ENCODE data around the gene COL5A1.

Gene COL5A1

DNA sequence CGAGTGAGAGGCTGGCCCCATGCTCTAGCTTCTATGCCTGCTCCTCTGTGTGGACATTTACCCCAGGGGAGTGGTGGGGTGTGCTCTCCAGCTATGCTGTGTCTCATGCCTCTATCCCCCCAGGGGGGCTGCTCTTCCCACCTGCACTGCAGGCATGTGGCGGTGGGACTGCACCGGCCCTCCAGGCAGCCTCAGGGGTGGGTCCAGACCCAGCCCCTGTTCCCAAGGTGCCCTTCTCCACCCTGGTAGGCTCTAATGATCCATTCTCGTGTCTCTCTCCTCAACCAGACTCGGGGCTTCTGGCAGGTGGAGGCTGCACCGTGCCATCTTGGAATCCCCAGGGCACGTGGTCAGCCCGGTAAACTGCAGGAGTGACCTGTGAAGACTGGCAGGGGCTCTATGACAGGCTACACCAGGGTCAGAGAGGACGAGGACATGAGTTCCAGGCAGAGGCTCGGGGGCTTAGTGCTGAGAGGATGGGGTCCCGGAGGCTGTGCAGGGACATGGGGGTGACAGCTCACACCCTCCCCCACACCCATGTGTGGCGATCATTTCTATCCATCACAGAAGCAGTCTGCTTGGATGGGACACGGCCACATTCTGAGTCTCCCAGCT, 22.7 kb upstream of the COL5A1 start:
- Histone ChIP-seq H3K4me1 (peaks cover 45% of the 10 kb centered on the region), H3K4me2 (peak overlapping the region; percentile 85), H3K27me3 (no peaks in the 10 kb centered on the region), H3K4me3 (no peak overlapping the region), H4K20me1 (no peaks in the 10 kb centered on the region), H3K27ac (peak overlapping the region; percentile 79), H3K9ac (no peak overlapping the region), H3K36me3 (no peaks in the 10 kb centered on the region), H3K9me3 (0 out of 2 replicates have a peak, but pooled peaks cover 3% of the 10 kb centered on the region)
- TF ChIP-seq Cebpa-rat (IDR thresholded peaks at IDR 0.05): no peak

- Histone ChIP-seq H3K27ac (peak overlapping the region; percentile 79), H3K9ac (peak overlapping the region; percentile 19; the same call in 1 of the 2 replicates), H3K27me3 (no peaks in the 10 kb centered on the region), H3K9me3 (no peaks in the 10 kb centered on the region), H4K20me1 (no peaks in the 10 kb centered on the region), H3K36me3 (no peaks in the 10 kb centered on the region), H3K4me3 (no peak overlapping the region), H3K4me1 (peaks cover 46% of the 10 kb centered on the region), H3K4me2 (peak overlapping the region; percentile 85)
- TF ChIP-seq Cebpa-rat (IDR thresholded peaks at IDR 0.05): no peak
Observed at GRCh38 chr9:134619448-134619982, 22.1 kb upstream of the COL5A1 start.

DNA sequence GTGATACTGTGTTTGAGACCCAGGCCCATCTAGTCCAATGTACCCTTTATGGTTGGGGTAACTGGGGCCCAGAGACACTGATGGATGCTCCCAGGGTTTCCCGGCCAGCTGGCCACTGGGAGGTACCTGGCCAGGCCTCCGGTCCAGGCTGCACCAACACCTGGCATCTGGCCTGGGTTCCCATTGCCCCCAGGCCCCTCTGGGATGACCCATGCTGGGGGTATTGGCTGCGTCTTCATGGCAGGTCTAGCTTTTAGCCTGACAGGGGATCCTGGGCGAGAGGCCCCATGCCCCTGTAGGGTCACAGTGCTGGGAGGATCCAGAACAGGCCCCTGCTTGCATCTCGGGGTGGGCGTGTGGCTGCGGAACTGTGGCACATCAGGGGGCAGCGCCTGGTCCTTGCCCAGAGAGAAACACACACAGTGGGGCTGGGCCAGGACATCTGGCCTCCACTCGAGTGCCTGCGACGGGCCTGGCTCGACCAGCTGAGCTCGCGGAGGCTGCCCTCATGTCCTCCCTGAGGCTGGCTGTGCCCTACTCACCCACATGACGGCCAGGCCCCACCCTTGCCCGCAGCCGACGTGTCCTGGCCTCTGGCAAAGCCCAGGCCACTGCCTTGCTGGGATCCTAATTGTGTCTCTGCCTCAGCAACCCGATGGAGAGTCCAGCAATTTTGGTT, 21.5 kb upstream of the COL5A1 start:
- Histone ChIP-seq H3K9ac (peak overlapping the region; percentile 19; the same call in 1 of the 2 replicates), H4K20me1 (no peaks in the 10 kb centered on the region), H3K4me1 (peaks cover 52% of the 10 kb centered on the region), H3K4me3 (no peak overlapping the region), H3K4me2 (peak overlapping the region; percentile 85), H3K9me3 (no peaks in the 10 kb centered on the region), H3K27me3 (no peaks in the 10 kb centered on the region), H3K36me3 (no peaks in the 10 kb centered on the region), H3K27ac (peak overlapping the region; percentile 79)
- no peak for TF ChIP-seq Cebpa-rat (IDR thresholded peaks at IDR 0.05)

GRCh38 chr9:134620751-134621557, 20.6 kb upstream of the COL5A1 start:
- Histone ChIP-seq H3K4me3 (no peak overlapping the region), H3K27me3 (no peaks in the 10 kb centered on the region), H3K27ac (peak overlapping the region; percentile 79), H3K9me3 (no peaks in the 10 kb centered on the region), H3K4me2 (peak overlapping the region; percentile 85), H3K9ac (peak overlapping the region; percentile 19), H4K20me1 (no peaks in the 10 kb centered on the region), H3K4me1 (peaks cover 60% of the 10 kb centered on the region), H3K36me3 (no peaks in the 10 kb centered on the region)
- TF ChIP-seq Cebpa-rat (IDR thresholded peaks at IDR 0.05): no peak

- Histone ChIP-seq H4K20me1 (no peaks in the 10 kb centered on the region), H3K4me3 (no peak overlapping the region), H3K36me3 (no peaks in the 10 kb centered on the region), H3K9ac (no peak overlapping the region), H3K27me3 (no peaks in the 10 kb centered on the region), H3K4me2 (peak overlapping the region; percentile 85), H3K4me1 (peaks cover 67% of the 10 kb centered on the region), H3K9me3 (no peaks in the 10 kb centered on the region), H3K27ac (0 out of 2 replicates have a peak overlapping the region, but pooled peaks have one; percentile 79)
- TF ChIP-seq Cebpa-rat (IDR thresholded peaks at IDR 0.05): no peak
Observed at GRCh38 chr9:134621558-134622110, 20.0 kb upstream of the COL5A1 start.

GRCh38 chr9:134622896-134623257, 18.7 kb upstream of the COL5A1 start:
- Histone ChIP-seq H3K4me1 (peaks cover 75% of the 10 kb centered on the region), H3K36me3 (no peaks in the 10 kb centered on the region), H3K9ac (no peak overlapping the region), H4K20me1 (no peaks in the 10 kb centered on the region), H3K4me2 (0 out of 2 replicates have a peak overlapping the region, but pooled peaks have one; percentile 17), H3K4me3 (no peak overlapping the region), H3K27me3 (no peaks in the 10 kb centered on the region), H3K27ac (no peak overlapping the region), H3K9me3 (no peaks in the 10 kb centered on the region)
- TF ChIP-seq Cebpa-rat (IDR thresholded peaks at IDR 0.05): no peak

GRCh38 chr9:134623258-134624066, 18.1 kb upstream of the COL5A1 start:
- Histone ChIP-seq H3K4me3 (no peak overlapping the region), H3K27ac (no peak overlapping the region), H3K9me3 (no peaks in the 10 kb centered on the region), H3K9ac (no peak overlapping the region), H3K4me1 (peaks cover 75% of the 10 kb centered on the region), H3K4me2 (0 out of 2 replicates have a peak overlapping the region, but pooled peaks have one; percentile 17), H4K20me1 (no peaks in the 10 kb centered on the region), H3K27me3 (no peaks in the 10 kb centered on the region), H3K36me3 (no peaks in the 10 kb centered on the region)
- no peak for TF ChIP-seq Cebpa-rat (IDR thresholded peaks at IDR 0.05)

- H3K9ac ChIP-seq: no peak overlapping the region
- H3K9me3 ChIP-seq: no peaks in the 10 kb centered on the region
- H3K27ac ChIP-seq: no peak overlapping the region
- H3K27me3 ChIP-seq: no peaks in the 10 kb centered on the region
- no peaks in the 10 kb centered on the region for H4K20me1 ChIP-seq
- no peaks in the 10 kb centered on the region for H3K36me3 ChIP-seq
- TF ChIP-seq Cebpa-rat (IDR thresholded peaks at IDR 0.05): no peak
- H3K4me2 ChIP-seq: no peak overlapping the region
- no peak overlapping the region for H3K4me3 ChIP-seq
- peaks cover 75% of the 10 kb centered on the region for H3K4me1 ChIP-seq
Observed at GRCh38 chr9:134624137-134624591, 17.4 kb upstream of the COL5A1 start.
